GM21381 (cell line): Measurements from ENCODE around the gene ZBED4.
A peak's percentile ranks its signal among the peaks of the same experiment; 100 is the strongest.

ENCODE experiments used
- ATAC-seq: cut with Tn5 transposase; IDR thresholded peaks from one replicate; pipeline ENCODE4 v1.9.1; 2021; ENCODE audit warnings: mild to moderate bottlenecking, moderate library complexity; ENCODE audit not compliant: unreplicated experiment

ZBED4 gene

DNA sequence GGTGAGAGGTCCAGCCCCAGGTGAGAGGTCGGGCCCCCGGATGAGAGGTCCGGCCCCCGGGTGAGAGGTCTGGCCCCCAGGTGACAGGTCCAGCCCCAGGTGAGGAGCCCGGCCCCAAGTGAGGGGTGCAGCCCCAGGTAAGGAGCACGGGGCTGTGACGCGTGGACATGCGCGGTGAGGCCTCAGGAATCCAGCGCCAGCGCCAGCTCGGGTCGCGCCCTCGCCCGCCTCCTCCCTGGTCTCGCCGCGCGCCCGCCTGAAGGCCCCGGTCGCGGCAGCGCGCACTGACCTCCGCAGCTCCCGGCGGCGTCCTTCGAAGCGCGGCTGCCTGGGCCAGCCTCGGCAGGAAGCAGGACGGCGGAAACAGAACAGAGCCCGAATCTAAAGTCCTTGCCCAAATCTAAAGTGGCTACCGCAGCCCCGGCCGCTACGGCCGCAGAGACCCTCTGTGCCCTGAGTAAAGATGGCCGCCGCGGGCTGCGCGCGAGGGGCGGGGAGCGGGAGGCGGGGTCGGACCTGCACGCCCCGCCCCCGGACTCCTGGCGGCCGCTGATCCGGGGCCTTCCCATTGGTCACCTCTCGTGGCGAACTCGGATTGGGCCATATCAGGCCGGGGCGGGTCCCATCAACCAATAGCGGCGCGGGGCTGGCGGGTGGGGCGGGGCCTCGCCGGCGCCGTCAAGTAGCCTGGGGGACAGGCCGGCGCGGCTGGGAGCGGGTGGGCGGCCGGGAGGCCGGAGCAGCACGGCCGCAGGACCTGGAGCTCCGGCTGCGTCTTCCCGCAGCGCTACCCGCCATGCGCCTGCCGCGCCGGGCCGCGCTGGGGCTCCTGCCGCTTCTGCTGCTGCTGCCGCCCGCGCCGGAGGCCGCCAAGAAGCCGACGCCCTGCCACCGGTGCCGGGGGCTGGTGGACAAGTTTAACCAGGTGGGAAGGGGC lies 64.6 kb downstream of the ZBED4 start, which contains the start of the genes ALG12 and CRELD2:
ALG12 (minus strand) TSS at position 465 of the 937 bp plus-strand sequence. CDS start 4,673 bp downstream, outside the sequence.
CRELD2 (plus strand) TSS at position 661 of the 937 bp plus-strand sequence; CDS start at position 797, 136 bp downstream.
- peak; percentile 80 for ATAC-seq

- ATAC-seq: no peak
These were observed 65.6 kb downstream of the ZBED4 start for GRCh38 chr22:49918911-49919881.

DNA sequence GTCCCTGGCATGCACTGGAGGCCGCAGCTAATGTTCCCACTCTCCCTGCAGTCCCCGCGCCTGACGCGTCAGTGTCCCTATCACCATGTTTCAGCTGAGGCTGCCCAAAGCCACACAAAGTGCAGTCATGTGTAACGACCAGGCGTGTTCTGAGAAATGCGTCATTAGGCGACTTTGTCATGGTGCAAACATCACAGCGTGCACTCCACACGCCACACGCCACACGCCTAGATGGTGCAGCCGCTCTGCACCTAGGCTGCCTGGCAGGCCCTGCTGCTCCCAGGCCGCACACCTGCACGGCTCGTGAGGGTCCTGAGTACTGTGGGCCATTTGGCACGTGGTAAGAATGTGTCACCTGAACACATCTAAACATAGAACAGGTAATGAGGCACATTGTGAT lies 67.2 kb downstream of the ZBED4 start:
- no peak for ATAC-seq

DNA sequence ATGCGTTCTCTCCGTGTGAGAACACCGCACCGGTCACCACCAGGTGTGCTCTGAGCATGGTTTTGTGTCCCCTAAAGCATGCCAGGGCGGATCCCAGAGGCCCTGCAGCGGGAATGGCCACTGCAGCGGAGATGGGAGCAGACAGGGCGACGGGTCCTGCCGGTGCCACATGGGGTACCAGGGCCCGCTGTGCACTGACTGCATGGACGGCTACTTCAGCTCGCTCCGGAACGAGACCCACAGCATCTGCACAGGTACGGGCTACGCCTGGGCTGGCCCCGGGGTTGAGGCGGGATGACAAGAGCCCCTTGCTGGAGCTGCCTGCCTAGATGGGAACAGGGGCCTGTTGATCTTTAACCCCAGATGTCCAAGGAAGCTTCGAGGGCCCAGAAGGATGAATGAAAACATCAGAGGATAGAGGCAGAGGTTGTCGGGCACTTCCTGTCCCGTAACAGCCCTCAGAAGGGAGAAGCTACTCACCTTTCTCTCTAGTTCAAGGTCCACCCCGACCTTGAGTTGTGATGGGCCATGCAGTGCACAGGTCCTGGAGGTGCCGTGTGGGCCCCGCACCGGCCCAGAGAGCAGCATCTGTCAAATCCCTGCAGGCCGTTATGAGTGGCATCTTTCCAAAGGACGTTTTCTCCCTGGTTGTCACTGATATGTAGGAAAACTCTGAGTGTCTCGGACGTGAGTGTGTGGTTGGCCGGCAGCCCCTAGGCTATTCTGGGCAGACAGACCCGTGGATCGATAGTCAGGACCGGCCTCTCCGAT lies 68.0 kb downstream of the ZBED4 start:
- no peak for ATAC-seq

- ATAC-seq: no peak
These were observed 68.8 kb downstream of the ZBED4 start for GRCh38 chr22:49922484-49922883.

DNA sequence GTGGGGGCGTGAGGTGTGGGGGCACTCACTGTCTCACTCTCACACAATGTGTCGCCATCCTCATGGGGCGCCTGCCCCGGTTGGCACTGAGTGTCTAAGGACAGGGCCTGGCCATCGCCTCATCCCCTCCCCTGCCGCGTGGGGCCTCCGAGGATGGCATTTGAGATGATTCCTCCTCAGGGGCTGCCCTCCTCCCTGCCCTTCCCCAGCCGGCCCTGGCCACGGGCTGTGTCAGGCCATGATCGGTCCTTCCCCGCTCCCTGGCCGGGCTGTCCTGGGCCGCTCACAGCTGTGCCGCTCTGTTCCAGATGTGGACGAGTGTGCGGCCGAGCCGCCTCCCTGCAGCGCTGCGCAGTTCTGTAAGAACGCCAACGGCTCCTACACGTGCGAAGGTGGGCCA lies 69.3 kb downstream of the ZBED4 start:
- ATAC-seq: no peak

DNA sequence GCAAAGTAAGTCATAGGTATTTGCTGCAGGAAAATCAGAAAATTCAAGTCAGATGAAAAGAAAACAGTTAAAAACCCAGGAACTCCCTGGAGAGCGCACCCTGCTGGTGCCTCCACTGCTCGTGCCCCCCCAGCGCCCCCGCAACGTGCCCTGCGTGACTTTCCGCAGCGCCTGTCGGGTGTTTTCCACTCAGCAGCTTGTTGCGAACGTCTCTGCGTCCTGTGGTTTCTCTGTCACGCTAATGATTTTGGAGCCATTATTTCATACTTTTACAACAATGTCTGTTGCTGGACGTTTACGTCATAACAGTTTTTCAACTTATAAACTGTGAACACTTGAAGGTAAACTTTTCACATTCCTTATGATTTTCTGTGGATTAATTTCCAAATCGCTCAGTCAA lies 69.8 kb downstream of the ZBED4 start:
- no peak for ATAC-seq

GRCh38 chr22:49924113-49924833 lies 70.6 kb downstream of the ZBED4 start:
- ATAC-seq: no peak

DNA sequence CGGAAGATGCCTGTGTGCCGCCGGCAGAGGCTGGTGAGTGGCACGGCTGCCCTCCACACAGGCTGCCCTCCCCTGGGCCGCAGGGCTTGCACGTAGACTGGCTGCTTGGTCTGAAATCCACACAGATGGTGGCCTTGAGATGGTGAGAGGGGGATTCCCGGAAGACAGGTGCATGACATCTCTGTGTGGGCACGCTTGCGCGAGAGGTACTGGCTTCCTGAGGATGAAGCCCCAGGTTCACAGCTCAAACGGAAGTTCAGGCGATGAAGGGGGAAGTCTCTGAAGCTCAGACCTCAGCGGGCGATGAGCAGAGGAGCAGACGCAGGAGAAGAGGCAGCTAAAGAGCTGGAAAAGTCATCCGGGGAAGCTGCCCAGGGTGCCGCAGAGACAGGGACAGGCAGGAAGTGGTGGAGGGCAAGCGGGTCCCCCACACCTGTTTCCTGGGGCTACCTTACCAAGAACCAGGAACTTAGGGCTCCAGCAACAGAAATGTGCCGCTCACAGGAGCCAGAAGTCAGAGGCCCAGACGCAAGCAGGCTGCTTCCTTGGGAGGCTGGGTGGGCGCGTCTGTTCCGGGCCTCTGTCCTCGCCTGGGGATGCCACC lies 72.0 kb downstream of the ZBED4 start:
- no peak for ATAC-seq

- no peak for ATAC-seq
These were observed 73.3 kb downstream of the ZBED4 start for GRCh38 chr22:49926916-49927315.

DNA sequence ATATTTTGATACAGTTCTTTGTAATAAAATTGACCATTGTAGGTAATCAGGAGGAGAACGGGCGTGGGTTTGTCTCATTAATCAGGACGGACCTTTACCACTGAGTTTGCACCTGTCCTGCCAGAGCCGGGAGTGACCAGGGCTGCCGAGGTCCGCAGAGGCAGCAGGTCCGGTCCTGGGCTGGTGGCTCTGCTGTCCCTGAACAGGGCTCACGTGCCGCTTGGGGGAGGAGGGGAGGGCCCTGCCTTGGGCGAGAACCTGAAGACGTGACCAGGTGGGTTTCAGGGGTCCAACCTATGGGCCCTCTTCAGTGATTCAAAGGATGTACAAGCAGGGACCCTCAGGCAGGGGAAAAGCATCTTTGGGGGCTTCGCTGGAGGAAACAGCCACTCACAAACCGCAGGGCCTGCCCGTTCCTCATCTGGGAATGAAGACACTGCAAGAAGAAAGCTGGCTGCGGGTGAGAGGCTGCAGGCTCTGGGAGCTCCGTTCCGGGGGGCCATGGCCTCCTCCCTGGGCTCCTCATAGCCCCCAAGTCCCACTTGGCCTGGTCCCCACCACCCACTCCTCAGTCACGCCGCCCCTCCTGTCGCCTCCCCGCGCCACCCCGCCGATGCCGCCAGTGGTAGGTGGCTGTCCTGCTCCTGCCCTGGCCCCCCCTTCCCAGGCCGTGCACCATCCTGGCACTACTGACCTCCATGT lies 74.0 kb downstream of the ZBED4 start:
- no peak for ATAC-seq

GRCh38 chr22:49928185-49928495 lies 74.5 kb downstream of the ZBED4 start:
- ATAC-seq: no peak

GRCh38 chr22:49928555-49929210 lies 75.0 kb downstream of the ZBED4 start:
- no peak for ATAC-seq

GRCh38 chr22:49929211-49929979 lies 75.8 kb downstream of the ZBED4 start:
- peak; percentile 42 for ATAC-seq

DNA sequence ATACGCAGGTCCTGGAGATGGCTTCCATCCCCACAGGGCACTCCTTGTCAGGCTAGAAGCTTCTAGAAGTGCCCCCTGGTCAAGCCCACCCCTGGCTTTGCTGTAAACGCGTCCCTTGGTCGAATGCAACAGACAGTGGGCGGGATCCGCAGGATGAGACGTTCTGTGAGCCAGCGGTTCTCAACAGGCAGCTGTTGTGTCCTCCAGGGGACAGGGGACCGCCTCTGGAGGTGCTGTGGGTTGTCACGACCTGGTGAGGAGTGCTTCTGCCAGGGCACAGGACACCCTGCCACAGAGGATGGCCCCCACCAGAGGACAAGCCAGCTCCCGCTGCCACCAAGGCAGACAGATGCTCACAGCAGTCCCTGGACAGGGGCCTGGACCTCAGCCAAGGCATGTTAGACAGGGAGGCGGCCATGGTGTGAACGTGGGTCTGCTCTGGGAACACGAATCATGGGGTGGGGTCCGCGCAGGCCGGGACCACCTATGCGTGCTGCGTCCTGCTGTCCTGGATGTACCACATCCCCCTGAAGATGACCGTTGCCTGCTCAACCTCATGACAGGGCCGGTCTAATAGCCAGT lies 76.4 kb downstream of the ZBED4 start:
- ATAC-seq: no peak

DNA sequence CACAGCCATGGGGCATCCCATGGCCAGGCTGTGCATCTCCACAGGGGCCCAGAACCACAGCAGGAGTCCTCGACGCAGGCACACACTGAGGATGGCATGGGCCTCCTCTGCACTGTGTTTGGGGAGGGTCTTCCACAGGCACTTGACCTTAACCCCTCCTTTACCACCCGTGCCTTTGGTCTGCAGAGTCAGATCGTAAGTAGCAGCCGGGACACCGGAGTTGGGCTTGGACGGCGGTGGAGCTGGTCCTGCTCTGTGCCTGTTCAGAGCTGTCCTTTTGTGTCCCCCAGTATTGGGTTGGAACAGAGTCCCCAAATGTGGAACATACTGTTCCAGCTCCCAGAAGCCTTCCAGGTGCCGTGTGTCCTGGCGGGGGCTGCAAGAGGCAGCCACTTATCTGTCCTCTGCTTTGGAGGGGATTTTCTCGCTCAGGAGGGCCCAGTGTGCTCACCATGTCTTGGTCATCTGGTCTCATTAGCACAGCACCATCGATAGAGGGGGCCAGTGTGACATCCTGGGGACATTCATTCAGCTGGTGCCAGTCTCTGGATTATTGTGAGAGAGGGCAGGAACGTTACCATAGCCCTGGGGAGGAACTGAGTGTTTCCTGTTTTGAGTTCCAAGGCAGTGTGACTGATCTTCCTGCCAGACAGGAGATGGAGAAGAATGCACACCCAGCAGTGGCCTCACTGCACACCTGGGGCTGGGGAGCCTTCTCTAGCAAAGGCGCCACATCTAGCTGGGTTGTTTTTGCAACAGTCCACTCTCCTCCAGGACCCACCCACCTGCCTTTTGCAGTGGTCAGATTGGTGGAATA lies 77.2 kb downstream of the ZBED4 start:
- ATAC-seq: no peak
